NCI-H2171 treated with DMSO at 0.1 percent for 48 hours (cell line): ENCODE measurements around the gene AIMP2.
"Not testable (repeated sequence)": the region's sequence is repeated elsewhere in the genome, so short reads cannot be mapped to it uniquely, and the experiment has no call there.

Experiments
- DNase-seq: peaks from one replicate; lab custom pipeline; 2025; lab: John Stamatoyannopoulos, UW

AIMP2 gene

GRCh38 chr7:6008668-6009611, at the start of gene AIMP2, which contains the start of gene PMS2:
Gene AIMP2, plus strand, starts transcription at chr7:6009272. Its CDS starts 92 bp downstream, at chr7:6009364.
Gene PMS2, minus strand, starts transcription at chr7:6009049. Its CDS starts 30 bp downstream, at chr7:6009019.
- peak; percentile 99 for DNase-seq

- not testable (repeated sequence) for DNase-seq
Measured at GRCh38 chr7:5963205-5963604, 45.9 kb upstream of the AIMP2 start.

- DNase-seq: not testable (repeated sequence)
Measured at GRCh38 chr7:5963810-5964209, 45.3 kb upstream of the AIMP2 start.

- DNase-seq: not testable (repeated sequence)
Measured at GRCh38 chr7:5970347-5970911, 38.6 kb upstream of the AIMP2 start, which contains the start of gene RSPH10B. Gene RSPH10B, minus strand, starts transcription at chr7:5970689. Its CDS starts 3,573 bp downstream, at chr7:5967116.

- DNase-seq: not testable (repeated sequence)
Measured at GRCh38 chr7:5973580-5973979, 35.5 kb upstream of the AIMP2 start.

GRCh38 chr7:5979680-5980314, 29.3 kb upstream of the AIMP2 start:
- DNase-seq: not testable (repeated sequence)

GRCh38 chr7:5987061-5987460, 22.0 kb upstream of the AIMP2 start:
- DNase-seq: not testable (repeated sequence)

- peak; percentile 70 for DNase-seq
Measured at GRCh38 chr7:5997210-5997808, 11.8 kb upstream of the AIMP2 start.

GRCh38 chr7:6007386-6007785, 1.7 kb upstream of the AIMP2 start:
- no peak for DNase-seq

- DNase-seq: not testable (repeated sequence)
Measured at GRCh38 chr7:6007835-6008590, 1.1 kb upstream of the AIMP2 start.

- not testable (repeated sequence) for DNase-seq
Measured at GRCh38 chr7:6010370-6010769, 1.3 kb downstream of the AIMP2 start.

GRCh38 chr7:6011541-6011940, 2.5 kb downstream of the AIMP2 start:
- no peak for DNase-seq

- DNase-seq: no peak
Measured at GRCh38 chr7:6012355-6013104, 3.5 kb downstream of the AIMP2 start.

- DNase-seq: peak; percentile 68
Measured at GRCh38 chr7:6015917-6016652, 7.0 kb downstream of the AIMP2 start.

- no peak for DNase-seq
Measured at GRCh38 chr7:6016653-6016966, 7.5 kb downstream of the AIMP2 start.

GRCh38 chr7:6020371-6021286, 11.6 kb downstream of the AIMP2 start:
- peak; percentile 18 for DNase-seq

- DNase-seq: no peak
Measured at GRCh38 chr7:6022707-6023106, 13.6 kb downstream of the AIMP2 start.

GRCh38 chr7:6023974-6024435, 14.9 kb downstream of the AIMP2 start:
- no peak for DNase-seq
